Endodermal cell (in vitro differentiated cells): ENCODE measurements around the gene EMID1. TPM values are rescaled to one million over a fixed set of nuclear protein-coding genes. Genes with fewer than 3 reads are reported as not detected.

Source experiments
- DNase-seq: peaks from one replicate; pipeline ENCODE4 v3.0.0-alpha.2; 2017
- H3K27ac ChIP-seq: 2 replicates; pipeline ENCODE4 v1.5.1; 2013; ENCODE audit warnings: mild to moderate bottlenecking, low read depth, low read length, moderate library complexity
- H3K27me3 ChIP-seq: 2 replicates; pipeline ENCODE4 v1.6.1; 2013; ENCODE audit warnings: mild to moderate bottlenecking, low read length, moderate library complexity; ENCODE audit not compliant: insufficient read depth, control insufficient read depth, poor library complexity, severe bottlenecking
- H3K36me3 ChIP-seq: 2 replicates; pipeline ENCODE4 v1.7.0; 2013; ENCODE audit warnings: mild to moderate bottlenecking, low read length, moderate library complexity; ENCODE audit not compliant: control insufficient read depth, insufficient read depth
- H3K4me1 ChIP-seq: one replicate; pipeline ENCODE4 v1.7.0; 2013; ENCODE audit warnings: low read length; ENCODE audit not compliant: control insufficient read depth, insufficient read depth
- H3K4me3 ChIP-seq: 2 replicates; pipeline ENCODE4 v1.5.1; 2013; ENCODE audit warnings: mild to moderate bottlenecking, low read length, moderate library complexity
- H3K9ac ChIP-seq: 2 replicates; pipeline ENCODE4 v1.6.1; 2013; ENCODE audit warnings: mild to moderate bottlenecking, low read length, moderate library complexity; ENCODE audit not compliant: poor library complexity, severe bottlenecking; ENCODE audit errors: extremely low read depth
- H3K9me3 ChIP-seq: 2 replicates; pipeline ENCODE4 v1.6.1; 2013; ENCODE audit warnings: mild to moderate bottlenecking, low read length, moderate library complexity; ENCODE audit not compliant: control insufficient read depth
- H3K27ac Mint-ChIP-seq: 2 replicates; pipeline ENCODE4 v1.8.0; 2020; ENCODE audit warnings: mixed read lengths
- H3K27me3 Mint-ChIP-seq: 2 replicates; pipeline ENCODE4 v1.8.0; 2021; ENCODE audit warnings: mild to moderate bottlenecking, mixed read lengths; ENCODE audit not compliant: insufficient read depth
- H3K36me3 Mint-ChIP-seq: 2 replicates; pipeline ENCODE4 v1.8.0; 2020; ENCODE audit warnings: low read depth, mixed read lengths
- H3K4me1 Mint-ChIP-seq: 2 replicates; pipeline ENCODE4 v1.8.0; 2020; ENCODE audit warnings: mixed read lengths
- H3K4me3 Mint-ChIP-seq: 2 replicates; pipeline ENCODE4 v1.8.0; 2020; ENCODE audit warnings: mild to moderate bottlenecking, moderate library complexity, mixed read lengths
- H3K9me3 Mint-ChIP-seq: 2 replicates; pipeline ENCODE4 v1.8.0; 2020; ENCODE audit warnings: mild to moderate bottlenecking, mixed read lengths
- WGBS, 2 experiments: methylation state at CpG; one replicate each; pipeline versions ENCODE4 v1.1.5 to v1.1.7; 2013; ENCODE audit warnings: missing lambda C conversion rate in 2 of 2, mixed read lengths in 1 of 2; ENCODE audit not compliant: insufficient coverage in 1 of 2, insufficient read length in 1 of 2; 5-methylcytosine and 5-hydroxymethylcytosine counted together
- total RNA-seq, 2 donors: library from RNA; stranded (reverse); fragmentation: NEBNext Ultra II Directional in 1 of 2; extraction: Animal tissue kit (Norgen Biotek cat#: 25700) in 1 of 2; gene quantifications; 2 replicates in 1 of 2; 3 replicates in 1 of 2; pipeline ENCODE4 v1.2.1, GENCODE V29; 2021
- TF ChIP-seq, protein P1 (sequence below): fragments of 200-600 bp; sonication (generic); conservative IDR thresholded peaks from 2 replicates; pipeline ENCODE4 v1.5.0; 2021; ENCODE audit warnings: antibody characterized with exemption, mild to moderate bottlenecking

The EMID1 gene
- total RNA-seq, 2 donors from 2014 or later: 19.8 to 41.8 TPM

DNA sequence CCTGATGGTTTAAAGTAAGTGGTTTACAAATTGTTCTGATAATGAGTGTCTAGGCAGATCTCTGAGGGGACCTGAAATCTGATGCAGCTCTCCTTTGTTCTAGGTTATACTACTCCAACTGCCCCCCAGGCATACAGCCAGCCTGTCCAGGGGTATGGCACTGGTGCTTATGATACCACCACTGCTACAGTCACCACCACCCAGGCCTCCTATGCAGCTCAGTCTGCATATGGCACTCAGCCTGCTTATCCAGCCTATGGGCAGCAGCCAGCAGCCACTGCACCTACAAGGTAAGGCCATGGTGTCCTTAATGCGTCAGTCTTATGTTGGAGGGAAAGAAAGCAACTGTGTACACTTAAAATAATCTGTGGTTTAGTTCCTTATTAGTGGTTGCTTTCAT lies 72.2 kb downstream of the EMID1 start:
- Mint-ChIP-seq H3K4me3 (no peak overlapping the region), H3K36me3 (peaks cover 93% of the 10 kb centered on the region), H3K27me3 (no peaks in the 10 kb centered on the region), H3K4me1 (peaks cover 4% of the 10 kb centered on the region), H3K27ac (no peak overlapping the region), H3K9me3 (no peaks in the 10 kb centered on the region)
- no peaks in the 10 kb centered on the region for H3K9me3 ChIP-seq
- 100% methylated on average over 1 of the region's 1 CpG for WGBS, 2 experiments
- no peaks in the 10 kb centered on the region for H3K27me3 ChIP-seq
- TF ChIP-seq, protein P1, sequence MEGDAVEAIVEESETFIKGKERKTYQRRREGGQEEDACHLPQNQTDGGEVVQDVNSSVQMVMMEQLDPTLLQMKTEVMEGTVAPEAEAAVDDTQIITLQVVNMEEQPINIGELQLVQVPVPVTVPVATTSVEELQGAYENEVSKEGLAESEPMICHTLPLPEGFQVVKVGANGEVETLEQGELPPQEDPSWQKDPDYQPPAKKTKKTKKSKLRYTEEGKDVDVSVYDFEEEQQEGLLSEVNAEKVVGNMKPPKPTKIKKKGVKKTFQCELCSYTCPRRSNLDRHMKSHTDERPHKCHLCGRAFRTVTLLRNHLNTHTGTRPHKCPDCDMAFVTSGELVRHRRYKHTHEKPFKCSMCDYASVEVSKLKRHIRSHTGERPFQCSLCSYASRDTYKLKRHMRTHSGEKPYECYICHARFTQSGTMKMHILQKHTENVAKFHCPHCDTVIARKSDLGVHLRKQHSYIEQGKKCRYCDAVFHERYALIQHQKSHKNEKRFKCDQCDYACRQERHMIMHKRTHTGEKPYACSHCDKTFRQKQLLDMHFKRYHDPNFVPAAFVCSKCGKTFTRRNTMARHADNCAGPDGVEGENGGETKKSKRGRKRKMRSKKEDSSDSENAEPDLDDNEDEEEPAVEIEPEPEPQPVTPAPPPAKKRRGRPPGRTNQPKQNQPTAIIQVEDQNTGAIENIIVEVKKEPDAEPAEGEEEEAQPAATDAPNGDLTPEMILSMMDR: no peak
- no peak overlapping the region for H3K4me3 ChIP-seq
- no peak overlapping the region for H3K27ac ChIP-seq
- H3K36me3 ChIP-seq: peaks cover 88% of the 10 kb centered on the region
- no peak overlapping the region for H3K9ac ChIP-seq
- H3K4me1 ChIP-seq: no peaks in the 10 kb centered on the region
- DNase-seq: no peak

DNA sequence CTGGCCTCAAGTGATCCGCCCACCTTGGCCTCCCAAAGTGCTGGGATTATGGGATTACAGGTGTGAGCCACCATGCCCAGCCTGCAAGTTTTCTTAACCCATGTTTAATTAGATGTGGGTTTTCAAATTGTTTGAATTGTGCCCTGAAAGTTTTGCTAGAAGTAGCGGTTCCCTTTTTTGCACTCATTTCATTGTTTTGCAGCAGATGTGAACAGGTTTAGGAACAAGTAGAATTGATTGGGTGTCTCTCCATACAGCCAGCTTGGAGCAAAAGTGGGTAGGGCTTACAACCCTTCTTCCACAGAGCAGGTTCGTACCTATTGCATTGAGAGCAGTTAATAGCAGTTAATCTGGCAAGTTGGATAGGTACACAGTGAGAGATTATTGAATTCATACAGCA lies 78.5 kb downstream of the EMID1 start:
- Histone ChIP-seq H3K9ac (no peak overlapping the region), H3K27me3 (no peaks in the 10 kb centered on the region), H3K4me3 (no peak overlapping the region), H3K27ac (no peak overlapping the region), H3K4me1 (no peaks in the 10 kb centered on the region), H3K9me3 (no peaks in the 10 kb centered on the region), H3K36me3 (peaks cover 89% of the 10 kb centered on the region)
- Mint-ChIP-seq H3K27me3 (no peaks in the 10 kb centered on the region), H3K4me3 (no peak overlapping the region), H3K9me3 (no peaks in the 10 kb centered on the region), H3K4me1 (no peaks in the 10 kb centered on the region), H3K36me3 (peaks cover 93% of the 10 kb centered on the region), H3K27ac (peak overlapping the region; percentile 72)
- DNase-seq: no peak
- TF ChIP-seq, protein P1: no peak
- WGBS, 2 experiments: 97 to 100% methylated on average over 2 to 3 of the region's 3 CpGs

DNA sequence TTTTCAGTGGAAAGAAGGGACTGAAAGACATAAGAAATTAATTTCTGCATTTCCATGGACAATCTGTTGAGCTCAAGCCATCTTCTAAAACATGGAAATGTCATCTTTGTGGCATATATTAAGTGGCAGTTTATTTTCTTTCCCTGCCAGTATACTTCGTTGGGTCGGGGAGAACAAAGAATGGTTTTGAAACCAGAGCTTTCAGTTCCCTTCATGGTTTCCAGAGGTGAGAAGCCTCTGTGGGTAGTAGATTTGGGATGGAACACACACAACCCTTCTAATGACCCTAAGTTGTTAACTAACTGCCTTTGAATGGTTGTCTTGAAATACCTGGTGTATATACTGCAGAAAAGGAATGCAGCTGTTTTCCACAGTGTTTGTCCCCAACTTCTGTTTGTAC lies 83.1 kb downstream of the EMID1 start:
- H3K9me3 ChIP-seq: no peaks in the 10 kb centered on the region
- Mint-ChIP-seq H3K27me3 (no peaks in the 10 kb centered on the region), H3K36me3 (peaks cover 93% of the 10 kb centered on the region), H3K4me1 (no peaks in the 10 kb centered on the region), H3K27ac (no peak overlapping the region), H3K9me3 (no peaks in the 10 kb centered on the region), H3K4me3 (no peak overlapping the region)
- WGBS, 2 experiments: 85% methylated on average over 2 of the region's 2 CpGs; no CpG with 5 or more reads in 1 of the 2 experiments
- no peaks in the 10 kb centered on the region for H3K27me3 ChIP-seq
- H3K4me1 ChIP-seq: no peaks in the 10 kb centered on the region
- H3K36me3 ChIP-seq: peaks cover 100% of the 10 kb centered on the region
- H3K4me3 ChIP-seq: no peak overlapping the region
- no peak overlapping the region for H3K9ac ChIP-seq
- TF ChIP-seq, protein P1: no peak
- H3K27ac ChIP-seq: no peak overlapping the region
- no peak for DNase-seq
